Epithelial cell of esophagus (primary cell): Measurements from ENCODE around the gene MAP1S.

Experiments
- DNase-seq: peaks from one replicate; pipeline ENCODE4 v3.0.0; 2010; ENCODE audit warnings: low read depth
- H3K4me3 ChIP-seq: 2 replicates; pipeline ENCODE4 v1.5.1; 2011; ENCODE audit warnings: mild to moderate bottlenecking, low read length, control low read depth
- TF ChIP-seq, protein P1 (sequence below): IDR thresholded peaks from 2 replicates; pipeline ENCODE4 v1.5.1; 2011; ENCODE audit warnings: low read depth, mild to moderate bottlenecking, low read length, control low read depth, inconsistent platforms; ENCODE audit not compliant: insufficient read depth; ENCODE audit errors: missing control alignments

MAP1S gene

DNA sequence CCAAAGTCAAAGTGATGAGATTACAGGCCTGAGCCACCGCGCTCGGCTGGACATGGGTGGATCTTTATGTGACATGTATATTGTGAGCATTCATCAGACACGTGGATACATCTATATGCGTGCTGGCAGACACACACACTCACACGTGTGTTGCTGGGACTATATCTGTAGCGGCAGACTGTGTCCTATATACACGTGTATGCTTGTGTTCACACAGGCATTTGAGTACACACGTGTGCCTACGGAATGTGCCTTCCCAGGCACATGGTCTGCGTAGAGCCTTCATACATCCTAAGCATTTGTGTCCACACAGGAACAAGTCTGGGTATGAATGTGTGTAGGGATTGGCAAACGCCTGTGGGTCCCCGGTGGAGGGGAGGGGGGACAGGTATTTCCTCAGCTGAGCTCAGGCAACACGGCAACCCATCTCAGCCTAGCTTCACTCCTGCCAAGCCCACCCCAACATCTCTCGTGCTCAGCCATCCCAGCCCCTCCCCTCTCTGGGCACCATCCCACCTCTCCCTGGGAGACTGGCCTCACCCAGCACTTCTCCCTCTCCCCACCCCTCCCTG is 33.7 kb upstream of the MAP1S start:
- no peak overlapping the region for H3K4me3 ChIP-seq
- DNase-seq, result no peak
- TF ChIP-seq, protein P1, sequence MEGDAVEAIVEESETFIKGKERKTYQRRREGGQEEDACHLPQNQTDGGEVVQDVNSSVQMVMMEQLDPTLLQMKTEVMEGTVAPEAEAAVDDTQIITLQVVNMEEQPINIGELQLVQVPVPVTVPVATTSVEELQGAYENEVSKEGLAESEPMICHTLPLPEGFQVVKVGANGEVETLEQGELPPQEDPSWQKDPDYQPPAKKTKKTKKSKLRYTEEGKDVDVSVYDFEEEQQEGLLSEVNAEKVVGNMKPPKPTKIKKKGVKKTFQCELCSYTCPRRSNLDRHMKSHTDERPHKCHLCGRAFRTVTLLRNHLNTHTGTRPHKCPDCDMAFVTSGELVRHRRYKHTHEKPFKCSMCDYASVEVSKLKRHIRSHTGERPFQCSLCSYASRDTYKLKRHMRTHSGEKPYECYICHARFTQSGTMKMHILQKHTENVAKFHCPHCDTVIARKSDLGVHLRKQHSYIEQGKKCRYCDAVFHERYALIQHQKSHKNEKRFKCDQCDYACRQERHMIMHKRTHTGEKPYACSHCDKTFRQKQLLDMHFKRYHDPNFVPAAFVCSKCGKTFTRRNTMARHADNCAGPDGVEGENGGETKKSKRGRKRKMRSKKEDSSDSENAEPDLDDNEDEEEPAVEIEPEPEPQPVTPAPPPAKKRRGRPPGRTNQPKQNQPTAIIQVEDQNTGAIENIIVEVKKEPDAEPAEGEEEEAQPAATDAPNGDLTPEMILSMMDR, result no peak

- no peak overlapping the region for H3K4me3 ChIP-seq
- no peak for DNase-seq
- TF ChIP-seq, protein P1, result no peak
These were observed 33.2 kb upstream of the MAP1S start for GRCh38 chr19:17686023-17686521.

DNA sequence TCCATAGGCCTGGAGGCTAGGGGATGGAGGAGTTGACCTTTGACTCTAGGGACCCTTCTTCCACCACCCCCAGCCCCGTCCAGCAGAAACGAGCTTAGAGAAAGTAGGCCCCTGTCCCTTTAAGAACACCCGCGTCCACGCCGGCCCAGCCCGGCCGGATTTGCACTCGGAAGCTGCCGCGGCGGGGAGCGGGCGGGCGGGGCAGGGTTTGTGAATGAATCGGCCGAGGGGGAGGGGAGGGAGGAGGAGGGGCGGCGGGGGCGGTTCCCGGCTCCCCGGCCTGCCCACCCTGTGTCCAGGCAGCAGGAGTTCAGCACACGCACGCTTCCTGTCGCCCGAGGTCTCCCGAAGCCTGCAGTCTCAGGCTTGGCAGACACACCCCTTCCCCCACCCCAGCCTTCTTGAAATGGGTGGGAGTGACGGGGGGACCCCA is 32.7 kb upstream of the MAP1S start:
- DNase-seq, result no peak
- TF ChIP-seq, protein P1, result no peak
- H3K4me3 ChIP-seq, result no peak overlapping the region

DNA sequence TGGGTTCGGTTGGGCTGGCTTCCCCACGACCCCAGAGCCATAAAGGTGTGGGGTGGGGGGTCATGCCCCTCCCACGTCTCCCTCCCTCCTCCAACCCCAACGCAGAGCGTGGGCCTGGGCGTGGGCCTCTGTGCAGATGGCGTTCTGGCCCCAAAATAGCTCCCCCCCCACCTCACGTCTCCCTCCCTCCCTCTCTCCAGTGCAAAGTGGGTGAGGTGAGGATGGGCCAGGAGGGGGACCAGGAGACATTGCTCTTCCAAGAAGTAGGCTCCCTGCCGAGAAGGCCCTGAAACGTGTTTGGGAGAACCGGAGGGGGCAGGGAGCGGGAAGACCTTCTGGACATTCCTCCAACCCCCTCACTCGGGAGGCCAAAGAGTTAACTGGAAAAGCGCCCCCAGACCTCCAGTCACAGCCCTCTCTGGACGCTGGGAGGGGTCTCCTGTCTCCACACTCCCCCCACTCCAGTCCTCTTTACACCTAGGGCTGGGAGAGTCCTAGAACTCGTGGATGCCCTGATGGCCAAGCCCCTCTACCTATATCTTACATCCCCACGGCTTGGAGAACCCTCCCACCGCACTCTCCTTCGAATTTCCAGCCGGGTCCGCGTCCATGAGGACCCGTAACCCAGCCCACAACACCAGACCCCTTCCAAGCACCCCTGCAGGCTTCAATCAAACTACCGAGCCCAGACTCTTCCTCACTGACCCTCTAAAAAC is 32.0 kb upstream of the MAP1S start:
- no peak overlapping the region for H3K4me3 ChIP-seq
- no peak for DNase-seq
- TF ChIP-seq, protein P1, result no peak

DNA sequence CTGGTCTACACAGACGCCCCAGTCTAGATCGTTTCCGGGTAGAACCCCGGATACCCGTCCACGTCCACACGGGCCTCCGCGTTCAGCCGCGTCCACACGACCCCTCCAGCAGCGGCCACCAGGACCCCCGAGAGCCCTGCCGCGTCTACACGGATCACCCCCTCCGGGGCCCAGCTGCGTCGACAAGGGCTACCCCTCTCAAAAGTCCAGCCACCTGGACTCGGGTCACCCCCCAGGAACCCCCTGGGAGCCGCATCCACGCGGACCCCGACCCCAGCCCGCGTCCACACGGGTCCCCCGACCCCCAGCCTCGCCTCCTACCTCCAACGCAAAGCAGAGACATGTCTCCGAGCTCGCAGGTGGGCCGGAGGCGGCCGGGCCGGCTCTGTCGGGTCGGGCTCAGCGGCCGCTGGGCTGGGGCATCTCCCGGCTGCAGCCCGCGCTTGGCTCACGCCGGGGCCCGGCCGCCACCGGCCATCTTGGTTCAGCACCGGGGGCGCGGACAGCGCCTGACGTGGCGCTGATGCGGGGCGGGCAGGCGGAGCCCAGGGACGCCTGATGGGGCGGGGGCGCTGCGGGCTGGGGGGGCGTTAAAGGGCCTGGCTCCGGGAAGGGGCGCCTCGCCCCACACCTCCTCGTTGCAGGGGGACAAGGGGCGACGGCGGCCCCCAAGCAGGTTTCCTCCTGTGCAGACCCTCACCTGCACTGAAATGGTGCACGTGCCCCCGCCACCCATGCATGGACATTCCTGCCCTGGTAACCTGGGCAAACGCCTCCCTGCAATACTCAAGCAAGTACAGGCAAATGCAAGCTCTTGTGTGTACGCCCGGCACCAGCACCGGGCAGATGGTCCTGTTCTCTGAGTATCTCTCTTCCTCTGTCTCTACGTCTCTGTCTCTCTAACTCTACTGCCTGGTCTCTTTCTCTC is 31.2 kb upstream of the MAP1S start, which contains the start of gene UNC13A:
Gene UNC13A, minus strand, starts transcription at position 498 of the 928 bp plus-strand sequence. Its CDS starts 155 bp downstream, at position 343.
- no peak within 1 kb of the TSS for H3K4me3 ChIP-seq
- DNase-seq, result peak; percentile 47
- TF ChIP-seq, protein P1, result no peak

- TF ChIP-seq, protein P1, result no peak
- DNase-seq, result no peak
- H3K4me3 ChIP-seq, result no peak overlapping the region
These were observed 30.3 kb upstream of the MAP1S start for GRCh38 chr19:17688853-17689595.
